ENCODE results near the gene PINK1.

GRCh38 chr1:20662110-20662475 lies 28.8 kb downstream of the PINK1 start:
- TF ChIP-seq CTCF (optimal IDR thresholded peaks at IDR 0.05 in 1 of 3, IDR thresholded peaks at IDR 0.05 in 1 of 3, conservative IDR thresholded peaks at IDR 0.05 in 1 of 3; ENCODE audit: extremely low read depth in 1 of 3, insufficient read depth in 2 of 3, low read length in 3 of 3) = no peak
- no peak for TF ChIP-seq EZH2 (IDR thresholded peaks at IDR 0.05; ENCODE audit: low read length)

Data from keratinocyte (primary cell).